Measurements from ENCODE around the gene SNX30. TPM values are rescaled to one million over a fixed set of nuclear protein-coding genes. Genes with fewer than 3 reads are reported as not detected.

The SNX30 gene
- total and polyA plus RNA-seq, 2 experiments from 2014 or later: 6.4 to 29.1 TPM

GRCh38 chr9:112839331-112839730, 88.8 kb downstream of the SNX30 start:
- Histone ChIP-seq H3K27me3 (no peaks in the 10 kb centered on the region), H4K20me1 (ENCODE audit: insufficient read depth, poor library complexity, severe bottlenecking) (no peaks in the 10 kb centered on the region), H3K4me2 (no peak overlapping the region), H3K36me3 (replicated peaks; ENCODE audit: insufficient read depth, low read depth) (peaks cover 10% of the 10 kb centered on the region), H3K4me1 (ENCODE audit: insufficient read depth) (peaks cover 17% of the 10 kb centered on the region), H2AFZ (no peak overlapping the region), H3K79me2 (no peaks in the 10 kb centered on the region), H3K27ac (no peak overlapping the region), H3K9me3 (ENCODE audit: low read depth) (no peaks in the 10 kb centered on the region), H3K9me2 (replicated peaks; ENCODE audit: insufficient read depth) (no peaks in the 10 kb centered on the region), H3K4me3 (no peak overlapping the region)
- 96% methylated on average over 8 of the region's 8 CpGs for WGBS (ENCODE audit: low lambda C conversion rate, missing lambda C conversion rate)
- DNase-seq (ENCODE audit: low spot score): no peak
- TF ChIP-seq, protein P1, sequence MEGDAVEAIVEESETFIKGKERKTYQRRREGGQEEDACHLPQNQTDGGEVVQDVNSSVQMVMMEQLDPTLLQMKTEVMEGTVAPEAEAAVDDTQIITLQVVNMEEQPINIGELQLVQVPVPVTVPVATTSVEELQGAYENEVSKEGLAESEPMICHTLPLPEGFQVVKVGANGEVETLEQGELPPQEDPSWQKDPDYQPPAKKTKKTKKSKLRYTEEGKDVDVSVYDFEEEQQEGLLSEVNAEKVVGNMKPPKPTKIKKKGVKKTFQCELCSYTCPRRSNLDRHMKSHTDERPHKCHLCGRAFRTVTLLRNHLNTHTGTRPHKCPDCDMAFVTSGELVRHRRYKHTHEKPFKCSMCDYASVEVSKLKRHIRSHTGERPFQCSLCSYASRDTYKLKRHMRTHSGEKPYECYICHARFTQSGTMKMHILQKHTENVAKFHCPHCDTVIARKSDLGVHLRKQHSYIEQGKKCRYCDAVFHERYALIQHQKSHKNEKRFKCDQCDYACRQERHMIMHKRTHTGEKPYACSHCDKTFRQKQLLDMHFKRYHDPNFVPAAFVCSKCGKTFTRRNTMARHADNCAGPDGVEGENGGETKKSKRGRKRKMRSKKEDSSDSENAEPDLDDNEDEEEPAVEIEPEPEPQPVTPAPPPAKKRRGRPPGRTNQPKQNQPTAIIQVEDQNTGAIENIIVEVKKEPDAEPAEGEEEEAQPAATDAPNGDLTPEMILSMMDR (IDR thresholded peaks at IDR 0.05; ENCODE audit: poor library complexity): no peak
- no peak for TF ChIP-seq EZH2 (IDR thresholded peaks at IDR 0.05; ENCODE audit: borderline replicate concordance)
- no peak for TF ChIP-seq EZH2phosphoT487 (IDR thresholded peaks at IDR 0.05; ENCODE audit: low read depth, severe bottlenecking, unreplicated experiment)

DNA sequence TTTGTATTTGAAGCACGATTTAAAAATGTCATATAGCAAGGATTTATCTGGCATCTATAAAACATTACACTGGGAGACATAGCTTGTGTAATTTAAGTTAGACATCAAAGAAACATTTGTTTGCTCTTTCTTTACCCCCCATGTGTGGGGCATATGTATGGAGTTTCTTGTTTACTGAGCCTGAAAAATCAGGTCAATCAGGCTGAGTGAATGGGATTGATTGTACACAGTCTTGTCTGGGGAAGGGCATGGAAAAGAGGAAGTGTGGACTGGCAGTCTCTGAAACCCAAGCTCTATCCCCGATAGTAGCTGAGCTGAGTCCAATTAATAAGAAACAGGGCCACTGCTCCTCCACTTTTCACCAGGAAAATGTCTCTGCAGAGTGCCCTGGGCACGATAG, 90.7 kb downstream of the SNX30 start:
- H3K27ac ChIP-seq: no peak overlapping the region
- 70% methylated on average over 3 of the region's 3 CpGs for WGBS (ENCODE audit: low lambda C conversion rate, missing lambda C conversion rate)

GRCh38 chr9:112842555-112842954, 92.0 kb downstream of the SNX30 start:
- Histone ChIP-seq H3K9me3 (ENCODE audit: low read depth) (no peaks in the 10 kb centered on the region), H2AFZ (no peak overlapping the region), H3K4me1 (ENCODE audit: insufficient read depth) (no peaks in the 10 kb centered on the region), H3K79me2 (no peaks in the 10 kb centered on the region), H3K4me2 (no peak overlapping the region), H3K27me3 (no peaks in the 10 kb centered on the region), H3K27ac (no peak overlapping the region), H3K4me3 (no peak overlapping the region), H3K36me3 (replicated peaks; ENCODE audit: insufficient read depth, low read depth) (peaks cover 10% of the 10 kb centered on the region), H4K20me1 (ENCODE audit: insufficient read depth, poor library complexity, severe bottlenecking) (no peaks in the 10 kb centered on the region), H3K9me2 (replicated peaks; ENCODE audit: insufficient read depth) (no peaks in the 10 kb centered on the region)
- WGBS (ENCODE audit: low lambda C conversion rate, missing lambda C conversion rate): 89% methylated on average over 4 of the region's 4 CpGs
- TF ChIP-seq, protein P1 (IDR thresholded peaks at IDR 0.05; ENCODE audit: poor library complexity): no peak
- TF ChIP-seq EZH2 (IDR thresholded peaks at IDR 0.05; ENCODE audit: borderline replicate concordance) (no peak), EZH2phosphoT487 (IDR thresholded peaks at IDR 0.05; ENCODE audit: low read depth, severe bottlenecking, unreplicated experiment) (no peak)
- DNase-seq (ENCODE audit: low spot score): no peak

More for the DNA sequence above, 90.7 kb downstream of the SNX30 start:
- Histone ChIP-seq H4K20me1 (ENCODE audit: insufficient read depth, poor library complexity, severe bottlenecking) (no peaks in the 10 kb centered on the region), H2AFZ (no peak overlapping the region), H3K9me3 (ENCODE audit: low read depth) (no peaks in the 10 kb centered on the region), H3K79me2 (no peaks in the 10 kb centered on the region), H3K4me2 (no peak overlapping the region), H3K9me2 (replicated peaks; ENCODE audit: insufficient read depth) (no peaks in the 10 kb centered on the region), H3K4me1 (ENCODE audit: insufficient read depth) (peaks cover 9% of the 10 kb centered on the region), H3K36me3 (replicated peaks; ENCODE audit: insufficient read depth, low read depth) (peaks cover 10% of the 10 kb centered on the region), H3K4me3 (no peak overlapping the region), H3K27me3 (no peaks in the 10 kb centered on the region)
- no peak for DNase-seq (ENCODE audit: low spot score)
- no peak for TF ChIP-seq EZH2phosphoT487 (IDR thresholded peaks at IDR 0.05; ENCODE audit: low read depth, severe bottlenecking, unreplicated experiment)
- no peak for TF ChIP-seq EZH2 (IDR thresholded peaks at IDR 0.05; ENCODE audit: borderline replicate concordance)
- TF ChIP-seq, protein P1 (IDR thresholded peaks at IDR 0.05; ENCODE audit: poor library complexity): no peak

All from hepatocyte (in vitro differentiated cells).